Measurements from ENCODE around the gene SLC2A13. TPM values are rescaled to one million over a fixed set of nuclear protein-coding genes. Genes with fewer than 3 reads are reported as not detected.

SLC2A13 gene
- total and polyA plus RNA-seq, 2 donors (not counting 3 experiments of a cell fraction or from before 2014, with no cell fraction given) = 1.2 to 4.9 TPM

DNA sequence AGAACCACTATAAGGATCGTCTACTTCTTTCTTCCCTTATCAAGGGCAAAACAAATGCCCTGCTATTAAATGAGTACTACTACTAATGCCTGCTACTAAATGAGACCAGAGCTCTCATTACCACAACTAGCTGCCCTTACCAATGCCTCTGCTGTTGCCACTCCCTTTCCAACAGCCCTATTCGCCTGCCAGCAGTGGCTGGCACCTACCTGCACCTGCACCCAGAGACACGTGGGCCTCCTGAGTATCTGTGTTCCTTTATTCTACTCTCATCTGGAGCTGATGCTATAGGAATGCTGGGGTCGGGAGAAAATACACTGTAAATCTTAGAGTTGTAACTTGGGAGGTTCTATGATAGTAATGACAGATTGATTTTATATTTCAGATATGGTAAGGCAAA is 174.7 kb downstream of the SLC2A13 start:
- H2AFZ ChIP-seq (ENCODE audit: low read depth, low read length) = no peak overlapping the region
- ChIA-PET POLR2A (no interaction called here), CTCF (no interaction called here)
- FAIRE-seq (no peak), DNase-seq (ENCODE audit: low read depth, low spot score) (no peak)
- H3K9ac ChIP-seq (replicated peaks; ENCODE audit: extremely low read depth, insufficient read depth, low read length) = no peak overlapping the region
- no peak overlapping the region for H3K4me3 ChIP-seq (replicated peaks in 1 of 3; ENCODE audit: insufficient read depth in 1 of 3, low read depth in 1 of 3, low read length in 3 of 3)
- no peaks in the 10 kb centered on the region for H3K79me2 ChIP-seq (ENCODE audit: control insufficient read depth, insufficient read depth, low read length)
- no peak overlapping the region for H3K4me2 ChIP-seq (ENCODE audit: insufficient read depth, low read length)
- no peaks in the 10 kb centered on the region for H3K27me3 ChIP-seq (ENCODE audit: control insufficient read depth in 2 of 2, insufficient read depth in 2 of 2, low read length in 2 of 2)
- no TSS peak for BruUV-seq (replicated peaks)
- TF ChIP-seq FOS (IDR thresholded peaks at IDR 0.05; ENCODE audit: borderline replicate concordance, insufficient read depth, low read length) (no peak), POLR2AphosphoS5 (IDR thresholded peaks at IDR 0.05; ENCODE audit: insufficient read depth, low read depth, low read length) (no peak), MYC (IDR thresholded peaks at IDR 0.05; ENCODE audit: low read depth, low read length) (no peak), CTCF (IDR thresholded peaks at IDR 0.05; ENCODE audit: extremely low read depth in 1 of 2, insufficient read depth in 1 of 2, low read depth in 1 of 2, low read length in 2 of 2) (no peak), JUN (IDR thresholded peaks at IDR 0.05; ENCODE audit: borderline replicate concordance, insufficient read depth, insufficient read length, low read depth) (no peak), POLR2A (IDR thresholded peaks at IDR 0.05; ENCODE audit: low read depth, low read length) (no peak), EZH2 (IDR thresholded peaks at IDR 0.05; ENCODE audit: borderline replicate concordance, low read depth, low read length, severe bottlenecking) (no peak), GATA2 (IDR thresholded peaks at IDR 0.05; ENCODE audit: insufficient read depth, insufficient read length, low read depth, low read length) (no peak)
- TF ChIP-seq, protein P1, sequence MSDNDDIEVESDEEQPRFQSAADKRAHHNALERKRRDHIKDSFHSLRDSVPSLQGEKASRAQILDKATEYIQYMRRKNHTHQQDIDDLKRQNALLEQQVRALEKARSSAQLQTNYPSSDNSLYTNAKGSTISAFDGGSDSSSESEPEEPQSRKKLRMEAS (IDR thresholded peaks at IDR 0.05; ENCODE audit: insufficient read depth, insufficient read length) = no peak
- H3K9me1 ChIP-seq (replicated peaks; ENCODE audit: control insufficient read depth, extremely low read depth, insufficient read depth, low read length) = no peaks in the 10 kb centered on the region
- H3K36me3 ChIP-seq (ENCODE audit: control insufficient read depth in 2 of 2, extremely low read depth in 1 of 2, insufficient read depth in 2 of 2, low read length in 2 of 2) = no peaks in the 10 kb centered on the region
- no peaks in the 10 kb centered on the region for H4K20me1 ChIP-seq (replicated peaks; ENCODE audit: control insufficient read depth, extremely low read depth, insufficient read depth, low read length)
- intact Hi-C loops (cut with micrococcal nuclease) = no loop called here
- no peaks in the 10 kb centered on the region for H3K4me1 ChIP-seq (ENCODE audit: control insufficient read depth, extremely low read depth, insufficient read depth, low read length)
- dilution Hi-C loops (cut with MboI; ENCODE audit: extremely low pct_ligation_motif_present, low sequenced_read_pairs) = no loop called here
- H3K9me3 ChIP-seq (replicated peaks; ENCODE audit: control insufficient read depth, insufficient read depth, low read length) = no peaks in the 10 kb centered on the region
- no peak overlapping the region for H3K27ac ChIP-seq (ENCODE audit: insufficient read depth, low read depth, low read length)
